Spinal cord (tissue), 10 donors: ENCODE measurements around the gene MMP25. TPM values are rescaled to one million over a fixed set of nuclear protein-coding genes. Genes with fewer than 3 reads are reported as not detected.

Experiments used
- DNase-seq, 6 donors: peaks; one replicate each; pipeline versions ENCODE4 v3.0.0 to v3.0.0-alpha.2; 2013 to 2015; ENCODE audit warnings: low spot score in 6 of 6, low read depth in 4 of 6
- H3K27ac ChIP-seq: one replicate; pipeline ENCODE4 v1.5.1; 2013; ENCODE audit warnings: low read depth, low read length, control low read depth
- H3K27me3 ChIP-seq: one replicate; pipeline ENCODE4 v1.6.1; 2013; ENCODE audit warnings: low read length; ENCODE audit not compliant: control insufficient read depth, insufficient read depth
- H3K36me3 ChIP-seq: one replicate; pipeline ENCODE4 v1.6.1; 2013; ENCODE audit warnings: low read length; ENCODE audit not compliant: control insufficient read depth, insufficient read depth
- H3K4me1 ChIP-seq: one replicate; pipeline ENCODE4 v1.6.1; 2013; ENCODE audit warnings: low read length; ENCODE audit not compliant: control insufficient read depth, insufficient read depth
- H3K4me3 ChIP-seq: one replicate; pipeline ENCODE4 v1.5.1; 2013; ENCODE audit warnings: low read depth, low read length, control low read depth
- H3K9me3 ChIP-seq: one replicate; pipeline ENCODE4 v1.6.1; 2013; ENCODE audit warnings: low read length; ENCODE audit not compliant: control insufficient read depth, insufficient read depth
- WGBS: methylation state at CpG from one replicate; pipeline ENCODE4 v1.1.5; 2013; ENCODE audit warnings: missing lambda C conversion rate; ENCODE audit not compliant: insufficient coverage; 5-methylcytosine and 5-hydroxymethylcytosine counted together
- polyA plus RNA-seq, 2 donors: library from polyadenylated mRNA; unstranded; fragments of 120-200 nt; gene quantifications; one replicate each; pipeline ENCODE4 v1.2.1, GENCODE V29; 2013; ENCODE audit not compliant: insufficient read length in 2 of 2
- total RNA-seq, 2 donors: library from RNA; depleted of rRNA in 1 of 2; stranded (reverse); fragments of 120-200 nt in 1 of 2; fragments of >200 nt in 1 of 2; gene quantifications; one replicate each; pipeline versions ENCODE4 v1.2.3 to v1.2.4, GENCODE V29; 2013 to 2014
- donor health status: healthy.

The MMP25 gene
- total and polyA plus RNA-seq, 4 donors, result 1.2 to 10.5 (median 4.3) TPM

DNA sequence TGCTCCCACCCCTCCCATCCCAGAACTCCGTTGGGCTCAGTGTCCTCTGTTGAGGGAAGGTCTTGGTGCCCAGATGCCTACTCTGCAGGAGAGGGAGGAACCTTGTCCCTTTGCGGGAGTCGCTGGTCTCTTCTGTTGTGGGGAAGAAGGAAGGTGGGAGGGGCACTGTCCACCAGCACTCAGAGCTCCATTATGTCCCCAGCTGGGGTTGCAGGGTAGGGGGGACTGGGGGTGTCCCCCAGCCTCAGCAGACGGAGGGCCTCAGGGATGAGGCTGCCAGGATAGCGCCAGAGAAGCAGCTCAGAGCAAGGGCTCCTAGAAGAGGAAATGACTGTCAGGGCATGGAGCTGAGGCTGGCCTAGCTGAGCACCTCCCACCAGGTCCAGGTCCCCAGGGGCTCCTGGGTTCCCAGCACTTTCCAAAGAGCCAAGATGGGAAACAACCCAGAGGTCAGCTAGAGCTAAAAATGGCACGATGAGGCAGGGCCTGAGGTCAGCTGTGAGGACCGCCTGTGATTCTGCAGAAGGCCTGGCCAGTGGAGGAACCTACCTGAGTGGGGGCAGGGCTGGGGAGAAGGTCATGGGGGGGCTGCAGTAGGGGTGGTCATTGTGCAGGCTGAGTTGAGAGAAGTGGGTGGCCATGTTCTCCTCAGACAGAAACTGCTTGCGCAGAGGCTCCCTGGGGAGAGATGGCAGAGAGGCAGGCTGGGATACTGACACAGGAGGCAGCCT lies 23.5 kb upstream of the MMP25 start:
- WGBS, result 77% methylated on average over 6 of the region's 8 CpGs
- H3K27ac ChIP-seq, result peak overlapping the region; percentile 95
- H3K4me1 ChIP-seq, result peaks cover 56% of the 10 kb centered on the region

GRCh38 chr16:3023415-3023668 lies 23.0 kb upstream of the MMP25 start:
- DNase-seq, result peak in 1 of 6 donors; percentile 74
- Histone ChIP-seq H3K36me3 (peaks cover 24% of the 10 kb centered on the region), H3K4me1 (peaks cover 53% of the 10 kb centered on the region), H3K9me3 (no peaks in the 10 kb centered on the region), H3K27ac (peak overlapping the region; percentile 95), H3K4me3 (peak overlapping the region; percentile 93), H3K27me3 (peaks cover 25% of the 10 kb centered on the region)
- 5% methylated on average over 3 of the region's 6 CpGs for WGBS

More for the DNA sequence above, 23.5 kb upstream of the MMP25 start:
- Histone ChIP-seq H3K27me3 (peaks cover 29% of the 10 kb centered on the region), H3K4me3 (peak overlapping the region; percentile 93), H3K36me3 (peaks cover 24% of the 10 kb centered on the region), H3K9me3 (no peaks in the 10 kb centered on the region)
- no peak for DNase-seq

- peak within 1 kb of the TSS; percentile 93 for H3K4me3 ChIP-seq
- peaks cover 56% of the 10 kb centered on the region for H3K4me1 ChIP-seq
- no peaks in the 10 kb centered on the region for H3K9me3 ChIP-seq
- H3K27ac ChIP-seq, result peak within 1 kb of the TSS; percentile 95
- peaks cover 24% of the 10 kb centered on the region for H3K36me3 ChIP-seq
- peak; percentile 88 to 99 (median 94) for DNase-seq
- WGBS, result under 1% methylated on average over 69 of the region's 69 CpGs
- peaks cover 25% of the 10 kb centered on the region for H3K27me3 ChIP-seq
Observed at GRCh38 chr16:3023669-3024478, 22.5 kb upstream of the MMP25 start, which contains the start of the genes HCFC1R1 and THOC6. Gene HCFC1R1, minus strand, starts transcription at chr16:3023942. Its CDS starts 1 bp downstream, at chr16:3023941. Gene THOC6, plus strand, starts transcription at chr16:3024035. Its CDS starts 292 bp downstream, at chr16:3024327.

- Histone ChIP-seq H3K27me3 (peaks cover 27% of the 10 kb centered on the region), H3K4me3 (no peak overlapping the region), H3K9me3 (no peaks in the 10 kb centered on the region), H3K4me1 (peaks cover 59% of the 10 kb centered on the region), H3K27ac (no peak overlapping the region), H3K36me3 (peaks cover 24% of the 10 kb centered on the region)
- no peak for DNase-seq
- WGBS, result 97% methylated on average over 16 of the region's 18 CpGs
Observed at GRCh38 chr16:3025032-3026002, 21.0 kb upstream of the MMP25 start.

GRCh38 chr16:3026003-3026378 lies 20.4 kb upstream of the MMP25 start:
- no peak overlapping the region for H3K27ac ChIP-seq
- no peak for DNase-seq
- WGBS, result over 99% methylated on average over 7 of the region's 8 CpGs
- H3K4me1 ChIP-seq, result peaks cover 53% of the 10 kb centered on the region
- H3K9me3 ChIP-seq, result no peaks in the 10 kb centered on the region
- no peak overlapping the region for H3K4me3 ChIP-seq
- peaks cover 28% of the 10 kb centered on the region for H3K27me3 ChIP-seq
- H3K36me3 ChIP-seq, result peaks cover 24% of the 10 kb centered on the region

DNA sequence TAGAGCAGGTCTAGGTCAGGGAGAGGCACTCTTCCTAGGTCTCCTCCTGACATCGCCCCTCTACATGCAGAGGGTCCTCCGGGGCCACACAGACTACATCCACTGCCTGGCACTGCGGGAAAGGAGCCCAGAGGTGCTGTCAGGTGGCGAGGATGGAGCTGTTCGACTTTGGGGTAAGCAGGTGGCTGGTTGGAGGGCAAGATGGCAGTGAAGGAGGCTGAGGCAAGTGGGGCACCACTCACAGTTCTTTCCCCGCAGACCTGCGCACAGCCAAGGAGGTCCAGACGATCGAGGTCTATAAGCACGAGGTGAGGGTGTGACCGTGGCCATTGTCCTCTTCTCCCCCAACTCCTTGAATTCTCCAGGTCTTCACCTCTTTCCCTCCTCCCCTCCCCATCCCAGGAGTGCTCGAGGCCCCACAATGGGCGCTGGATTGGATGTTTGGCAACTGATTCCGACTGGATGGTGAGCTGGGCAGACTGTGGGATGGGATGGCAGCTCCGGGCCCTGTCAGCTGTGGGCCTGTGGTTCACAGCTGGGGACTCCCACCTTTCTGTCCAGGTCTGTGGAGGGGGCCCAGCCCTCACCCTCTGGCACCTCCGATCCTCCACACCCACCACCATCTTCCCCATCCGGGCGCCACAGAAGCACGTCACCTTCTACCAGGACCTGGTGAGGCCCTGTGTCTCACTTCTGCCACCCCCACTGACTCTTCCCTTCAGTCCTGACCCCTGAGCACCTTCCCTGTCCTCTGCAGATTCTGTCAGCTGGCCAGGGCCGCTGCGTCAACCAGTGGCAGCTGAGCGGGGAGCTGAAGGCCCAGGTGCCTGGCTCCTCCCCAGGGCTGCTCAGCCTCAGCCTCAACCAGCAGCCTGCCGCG lies 19.5 kb upstream of the MMP25 start:
- peaks cover 21% of the 10 kb centered on the region for H3K36me3 ChIP-seq
- 93% methylated on average over 16 of the region's 24 CpGs for WGBS
- DNase-seq, result no peak
- no peak overlapping the region for H3K27ac ChIP-seq
- no peak overlapping the region for H3K4me3 ChIP-seq
- H3K27me3 ChIP-seq, result peaks cover 33% of the 10 kb centered on the region
- no peaks in the 10 kb centered on the region for H3K9me3 ChIP-seq
- H3K4me1 ChIP-seq, result peaks cover 44% of the 10 kb centered on the region

GRCh38 chr16:3027489-3027795 lies 18.9 kb upstream of the MMP25 start:
- 93% methylated on average over 5 of the region's 8 CpGs for WGBS
- peaks cover 20% of the 10 kb centered on the region for H3K36me3 ChIP-seq
- H3K4me1 ChIP-seq, result peaks cover 38% of the 10 kb centered on the region
- no peak overlapping the region for H3K4me3 ChIP-seq
- H3K9me3 ChIP-seq, result no peaks in the 10 kb centered on the region
- H3K27ac ChIP-seq, result no peak overlapping the region
- no peak for DNase-seq
- peaks cover 39% of the 10 kb centered on the region for H3K27me3 ChIP-seq

- Histone ChIP-seq H3K9me3 (no peaks in the 10 kb centered on the region), H3K27me3 (peaks cover 44% of the 10 kb centered on the region), H3K4me3 (no peak overlapping the region), H3K36me3 (peaks cover 20% of the 10 kb centered on the region), H3K27ac (no peak overlapping the region), H3K4me1 (peaks cover 31% of the 10 kb centered on the region)
- WGBS, result 5% methylated on average over 58 of the region's 58 CpGs
- peak in 4 of 6 donors; percentile 50 to 94 (median 82) for DNase-seq
Observed at GRCh38 chr16:3027983-3028715, 18.2 kb upstream of the MMP25 start.
